ENCODE results near the gene PDS5A. TPM values are rescaled to one million over a fixed set of nuclear protein-coding genes. Genes with fewer than 3 reads are reported as not detected.
"Not testable (repeated sequence)": the region's sequence is repeated elsewhere in the genome, so short reads cannot be mapped to it uniquely, and the experiment has no call there.

Gene PDS5A
- total and polyA plus RNA-seq, 9 of the 15 experiments (the other 6 are each of a cell fraction or from before 2014, with no cell fraction given) = 16.4 to 85.4 (median 70.0) TPM

DNA sequence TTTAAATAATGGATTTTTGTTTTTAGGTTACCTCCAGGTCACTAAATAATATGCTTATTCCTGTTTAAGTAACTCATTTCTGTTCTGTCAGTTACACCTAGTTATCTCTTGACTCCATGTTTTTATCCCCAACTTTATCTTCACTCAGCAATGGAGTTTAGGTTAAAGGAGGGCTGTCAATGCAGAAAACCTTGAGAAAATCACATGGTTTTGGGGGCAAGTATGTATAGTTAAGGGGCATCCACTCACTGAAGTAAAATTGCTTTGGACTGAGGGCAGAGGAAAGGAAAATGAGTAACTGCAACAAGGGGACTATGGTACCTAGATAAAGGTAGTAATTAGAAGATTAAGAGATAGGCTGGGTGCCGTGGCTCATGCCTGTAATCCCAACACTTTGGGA, 192.6 kb downstream of the PDS5A start (continued):
- TF ChIP-seq, protein P1, sequence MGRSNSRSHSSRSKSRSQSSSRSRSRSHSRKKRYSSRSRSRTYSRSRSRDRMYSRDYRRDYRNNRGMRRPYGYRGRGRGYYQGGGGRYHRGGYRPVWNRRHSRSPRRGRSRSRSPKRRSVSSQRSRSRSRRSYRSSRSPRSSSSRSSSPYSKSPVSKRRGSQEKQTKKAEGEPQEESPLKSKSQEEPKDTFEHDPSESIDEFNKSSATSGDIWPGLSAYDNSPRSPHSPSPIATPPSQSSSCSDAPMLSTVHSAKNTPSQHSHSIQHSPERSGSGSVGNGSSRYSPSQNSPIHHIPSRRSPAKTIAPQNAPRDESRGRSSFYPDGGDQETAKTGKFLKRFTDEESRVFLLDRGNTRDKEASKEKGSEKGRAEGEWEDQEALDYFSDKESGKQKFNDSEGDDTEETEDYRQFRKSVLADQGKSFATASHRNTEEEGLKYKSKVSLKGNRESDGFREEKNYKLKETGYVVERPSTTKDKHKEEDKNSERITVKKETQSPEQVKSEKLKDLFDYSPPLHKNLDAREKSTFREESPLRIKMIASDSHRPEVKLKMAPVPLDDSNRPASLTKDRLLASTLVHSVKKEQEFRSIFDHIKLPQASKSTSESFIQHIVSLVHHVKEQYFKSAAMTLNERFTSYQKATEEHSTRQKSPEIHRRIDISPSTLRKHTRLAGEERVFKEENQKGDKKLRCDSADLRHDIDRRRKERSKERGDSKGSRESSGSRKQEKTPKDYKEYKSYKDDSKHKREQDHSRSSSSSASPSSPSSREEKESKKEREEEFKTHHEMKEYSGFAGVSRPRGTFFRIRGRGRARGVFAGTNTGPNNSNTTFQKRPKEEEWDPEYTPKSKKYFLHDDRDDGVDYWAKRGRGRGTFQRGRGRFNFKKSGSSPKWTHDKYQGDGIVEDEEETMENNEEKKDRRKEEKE (IDR thresholded peaks at IDR 0.05; ENCODE audit: borderline replicate concordance in 1 of 2, control insufficient read depth in 1 of 2, low read depth in 2 of 2, low read length in 1 of 2) = no peak
- TF ChIP-seq NR2C1 (IDR thresholded peaks at IDR 0.05) (0 out of 2 replicates have a peak, but pooled peaks have one; percentile 26), NR2C1 (tag; IDR thresholded peaks at IDR 0.05) (no peak), ZNF57 (CRISPR knock-in tag; IDR thresholded peaks at IDR 0.05) (no peak)

DNA sequence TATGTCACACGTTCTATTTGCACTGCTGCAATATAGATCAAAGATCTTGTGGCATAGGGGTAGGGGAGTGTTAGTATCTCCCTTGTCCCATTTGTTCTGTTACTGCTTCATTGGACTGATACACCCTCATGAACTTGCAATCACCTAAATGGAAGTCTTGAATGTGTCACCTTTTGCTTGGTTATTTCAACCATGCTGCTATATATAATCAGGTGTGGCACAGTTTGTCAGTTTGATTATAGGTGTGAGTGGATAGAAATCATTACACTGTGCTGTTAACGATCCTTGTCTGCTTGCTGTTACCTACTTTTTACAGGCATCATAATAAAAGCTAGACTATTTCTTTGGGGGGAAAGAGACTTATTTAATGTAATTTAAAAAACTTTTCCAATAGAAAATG, 195.7 kb downstream of the PDS5A start:
- FAIRE-seq; H3K27me3 ChIP-seq (ENCODE audit: control insufficient read depth in 2 of 2, insufficient read depth in 2 of 2, low read length in 2 of 2); H3K9me3 ChIP-seq (replicated peaks; ENCODE audit: control insufficient read depth, insufficient read depth, low read depth, low read length); H3K4me2 ChIP-seq (ENCODE audit: insufficient read depth, low read length); POLR2A ChIA-PET; H3K9ac ChIP-seq (ENCODE audit: insufficient read depth in 1 of 2, low read depth in 2 of 2, low read length in 2 of 2); DNase-seq (ENCODE audit: extremely low read depth in 1 of 4, low spot score in 3 of 4); H2AFZ ChIP-seq (ENCODE audit: low read depth, low read length); H3K4me3 ChIP-seq; BruUV-seq (replicated peaks); in situ Hi-C loops (cut with MboI); intact Hi-C loops (cut with micrococcal nuclease); H4K20me1 ChIP-seq (replicated peaks; ENCODE audit: control insufficient read depth, insufficient read depth, low read length); H3K79me2 ChIP-seq (ENCODE audit: control insufficient read depth, insufficient read depth, low read length); H3K4me1 ChIP-seq (replicated peaks in 1 of 2; ENCODE audit: control insufficient read depth in 2 of 2, insufficient read depth in 2 of 2, low read length in 2 of 2); H3K27ac ChIP-seq (ENCODE audit: extremely low read depth, low read depth, low read length); CTCF ChIA-PET (ENCODE audit: low intra/inter-chr PET ratio); H3K9me1 ChIP-seq (ENCODE audit: control insufficient read depth, insufficient read depth, low read length): not testable (repeated sequence)
- WGBS (ENCODE audit: insufficient coverage, low coverage, missing lambda C conversion rate) = 80% methylated on average over 2 of the region's 2 CpGs
- peak; percentile 21; the same call in 2 of the 3 replicates for ATAC-seq
- H3K36me3 ChIP-seq (ENCODE audit: control insufficient read depth, insufficient read depth, low read length) = peaks cover 37% of the 10 kb centered on the region

Small RNAs within 50 kb of the gene (small RNA-seq; reads per million reads assigned to genes)
- not detected for gene RNA5SP159

Other genes with a start within 250 kb of the PDS5A start
- gene N4BP2, start 78.9 kb upstream of the PDS5A start, total RNA-seq (2014; rRNA removed) = 5.9 and 7.7 TPM in 2 replicates
- 12.6 and 14.9 TPM in 2 replicates for gene N4BP2, start 78.9 kb upstream of the PDS5A start, total RNA-seq (2014; rRNA removed; fragmentation: Illumina TruSeq; extraction: Trizol)
- 11.2 and 12.6 TPM in 2 replicates for gene N4BP2, start 78.9 kb upstream of the PDS5A start, total RNA-seq (2015; rRNA removed; fragmentation: Illumina TruSeq; extraction: Trizol)
- 7.6 and 8.7 TPM in 2 replicates for gene N4BP2, start 78.9 kb upstream of the PDS5A start, total RNA-seq (2021)
- 6.0 and 8.8 TPM in 2 replicates for gene N4BP2, start 78.9 kb upstream of the PDS5A start, polyA plus RNA-seq (2011; rRNA removed)
- gene N4BP2, start 78.9 kb upstream of the PDS5A start, polyA plus RNA-seq (2014; fragmentation: Illumina TruSeq; extraction: Trizol) = 7.3 and 7.6 TPM in 2 replicates
- 1 to 10 TPM; 2.7 to 3.3 TPM for gene N4BP2, start 78.9 kb upstream of the PDS5A start, polyA plus RNA-seq (2014; fragmentation: Nextera tagmentation; extraction: Ambion mirVana)
- gene N4BP2, start 78.9 kb upstream of the PDS5A start, polyA plus RNA-seq (2014; rRNA removed) = 4.0 and 4.4 TPM in 2 replicates
- 15.8 and 20.3 TPM in 2 replicates for gene RHOH, start 219.1 kb upstream of the PDS5A start, total RNA-seq (2014; rRNA removed)
- 18.1 and 19.0 TPM in 2 replicates for gene RHOH, start 219.1 kb upstream of the PDS5A start, total RNA-seq (2014; rRNA removed; fragmentation: Illumina TruSeq; extraction: Trizol)
- gene RHOH, start 219.1 kb upstream of the PDS5A start, total RNA-seq (2015; rRNA removed; fragmentation: Illumina TruSeq; extraction: Trizol) = 17.3 and 17.4 TPM in 2 replicates
- gene RHOH, start 219.1 kb upstream of the PDS5A start, total RNA-seq (2021) = 24.0 and 26.3 TPM in 2 replicates
- gene RHOH, start 219.1 kb upstream of the PDS5A start, polyA plus RNA-seq (2011; rRNA removed) = 1.4 and 14.3 TPM in 2 replicates
- 25.5 and 26.7 TPM in 2 replicates for gene RHOH, start 219.1 kb upstream of the PDS5A start, polyA plus RNA-seq (2014; fragmentation: Illumina TruSeq; extraction: Trizol)
- gene RHOH, start 219.1 kb upstream of the PDS5A start, polyA plus RNA-seq (2014; fragmentation: Nextera tagmentation; extraction: Ambion mirVana) = 10 to 100 TPM; 27.2 to 37.7 TPM
- gene RHOH, start 219.1 kb upstream of the PDS5A start, polyA plus RNA-seq (2014; rRNA removed) = 23.2 and 32.5 TPM in 2 replicates

All from K562 (cell line).